Amniotic stem cell (primary cell): Measurements from ENCODE around the gene CNGA3.
A peak's percentile ranks its signal among the peaks of the same experiment; 100 is the strongest.

Experiments
- DNase-seq: peaks from one replicate; lab custom pipeline; 2025; lab: John Stamatoyannopoulos, UW

Gene CNGA3

GRCh38 chr2:98378196-98378595 is 31.9 kb downstream of the CNGA3 start:
- no peak for DNase-seq

GRCh38 chr2:98378901-98379300 is 32.6 kb downstream of the CNGA3 start:
- no peak for DNase-seq

DNA sequence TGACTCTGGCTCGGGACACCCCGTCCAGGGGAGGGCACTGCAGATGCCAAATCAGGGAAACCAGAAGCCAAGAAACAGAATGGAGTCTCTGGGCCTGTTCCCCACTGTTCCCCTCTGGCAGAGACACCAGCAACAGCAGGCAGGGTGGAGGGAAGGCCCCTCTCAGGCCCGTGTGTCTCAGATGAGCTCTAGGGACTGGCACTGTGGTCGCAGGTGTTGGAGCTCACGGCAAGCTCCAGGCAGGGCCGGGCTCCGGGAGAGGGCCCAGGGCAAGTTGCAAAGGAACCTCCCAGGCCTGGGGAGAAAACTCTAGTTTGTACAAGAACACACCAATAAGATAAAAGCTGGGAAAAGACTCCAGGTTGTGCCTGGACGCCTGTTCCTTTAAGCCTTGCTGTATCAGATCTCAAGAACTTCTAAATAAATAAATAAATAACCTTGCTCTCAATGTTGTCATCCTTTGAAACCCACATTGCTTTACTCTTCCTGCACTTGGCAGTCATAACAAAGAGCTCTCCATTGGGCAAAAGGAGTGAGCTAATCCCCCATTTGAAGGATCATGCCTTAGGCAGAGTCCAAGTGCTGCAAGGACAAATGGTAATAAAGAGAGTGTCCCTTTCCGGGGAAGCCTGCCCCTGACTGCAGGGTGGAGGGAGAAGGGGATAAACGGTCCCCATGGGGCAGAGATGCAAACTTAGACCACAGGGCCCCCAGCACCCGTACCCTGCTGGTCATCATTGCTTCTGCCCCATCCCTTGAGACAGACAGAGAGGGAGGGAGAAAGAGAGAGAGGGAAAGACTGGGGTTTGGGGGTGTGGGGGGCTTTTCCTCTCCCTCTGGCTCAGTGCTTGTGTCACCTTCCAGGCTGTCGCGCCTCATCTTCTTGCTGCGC is 33.3 kb downstream of the CNGA3 start:
- no peak for DNase-seq

- DNase-seq: no peak
Measured at GRCh38 chr2:98380203-98380535, 33.9 kb downstream of the CNGA3 start.

DNA sequence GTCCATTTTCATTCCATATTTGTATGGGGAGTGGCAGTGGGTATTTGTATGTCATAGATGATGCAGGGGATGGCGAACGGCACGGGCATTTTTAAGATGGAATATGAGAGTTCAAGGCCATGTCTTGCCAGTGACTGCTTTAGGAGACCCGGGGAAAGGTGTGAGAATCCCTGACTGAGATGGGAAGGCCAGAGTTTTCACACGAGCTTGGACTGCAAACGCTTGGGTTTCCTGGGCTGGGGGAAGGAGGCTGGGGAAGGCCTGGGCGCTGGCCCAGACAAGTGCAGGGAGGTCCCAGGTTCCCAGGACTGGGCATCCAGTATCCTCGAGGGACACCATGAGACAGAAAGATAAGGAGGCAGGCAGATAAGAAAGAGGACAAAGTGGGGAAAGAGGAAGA is 35.2 kb downstream of the CNGA3 start:
- DNase-seq: no peak

DNA sequence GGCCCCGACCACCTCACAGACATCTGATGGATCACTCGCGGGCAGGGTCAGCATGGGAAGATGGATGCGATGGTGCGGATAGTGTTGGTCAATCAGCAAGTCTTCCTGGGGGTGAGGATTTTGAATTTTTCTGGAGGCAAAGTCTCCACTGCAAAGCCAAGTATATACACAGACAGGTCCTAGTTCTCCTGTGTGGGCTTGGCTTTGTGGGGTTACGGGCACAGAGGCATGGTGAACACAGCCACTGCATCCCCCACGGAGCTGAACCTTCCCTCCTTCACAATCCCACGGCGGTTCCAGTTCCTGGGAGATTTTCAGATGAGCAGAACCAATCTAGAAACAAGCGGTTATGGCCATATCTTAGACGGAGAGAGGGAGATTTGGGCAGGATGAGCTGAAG is 35.8 kb downstream of the CNGA3 start:
- no peak for DNase-seq

DNA sequence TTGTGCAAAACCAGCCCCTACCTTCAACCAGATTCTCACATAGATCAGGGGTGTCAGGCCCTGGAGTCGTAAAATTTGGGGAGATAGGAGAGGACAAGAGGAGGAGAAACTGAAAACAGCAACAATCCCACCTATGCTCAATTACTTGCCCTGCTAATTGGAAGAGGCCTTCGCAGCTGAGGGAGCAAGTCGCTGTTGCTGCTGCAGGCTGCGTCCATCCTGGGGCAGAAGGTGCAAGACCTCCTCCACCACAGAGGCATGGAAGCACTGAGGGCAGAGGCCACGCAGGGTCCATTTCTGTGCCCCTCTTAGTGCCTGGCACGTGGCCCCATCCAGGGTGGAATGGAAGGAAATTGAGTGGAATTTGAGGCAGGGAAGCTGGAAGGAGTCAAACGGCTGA is 36.5 kb downstream of the CNGA3 start:
- DNase-seq: no peak

- DNase-seq: no peak
Measured at GRCh38 chr2:98383166-98383565, 36.9 kb downstream of the CNGA3 start.

DNA sequence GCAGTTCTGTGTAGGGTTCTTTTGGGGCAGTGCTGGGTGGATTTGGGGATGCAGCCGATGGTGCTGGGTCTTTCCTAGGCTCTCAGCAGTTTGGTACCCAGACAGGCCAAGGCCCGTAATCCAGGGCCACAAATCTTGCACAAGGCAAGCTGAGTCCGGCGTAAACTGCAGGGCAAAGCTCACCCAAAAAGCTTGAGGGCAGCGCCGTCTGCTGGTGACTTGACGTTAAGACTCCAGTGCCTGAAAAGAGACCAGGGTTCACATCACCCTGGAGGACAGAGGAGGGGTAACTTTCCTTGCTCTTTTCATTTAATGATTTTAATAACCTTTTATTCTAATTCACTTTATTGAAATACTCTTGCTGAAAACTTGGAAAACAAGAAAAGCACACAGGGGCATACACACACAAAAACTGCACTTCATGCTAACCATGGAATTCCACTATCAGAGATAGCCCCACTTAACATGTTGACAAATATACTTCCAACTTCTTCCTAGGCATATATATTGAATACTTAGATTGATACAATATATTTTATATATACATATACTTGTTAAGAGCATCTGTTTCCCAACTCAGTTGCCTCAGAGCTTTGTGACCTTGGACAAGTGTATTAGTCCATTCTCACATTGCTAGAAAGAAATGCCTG is 38.9 kb downstream of the CNGA3 start:
- DNase-seq: peak; percentile 13

- DNase-seq: no peak
Measured at GRCh38 chr2:98387478-98387877, 41.2 kb downstream of the CNGA3 start.

- no peak for DNase-seq
Measured at GRCh38 chr2:98388081-98388480, 41.8 kb downstream of the CNGA3 start.

- no peak for DNase-seq
Measured at GRCh38 chr2:98388601-98389250, 42.5 kb downstream of the CNGA3 start.

DNA sequence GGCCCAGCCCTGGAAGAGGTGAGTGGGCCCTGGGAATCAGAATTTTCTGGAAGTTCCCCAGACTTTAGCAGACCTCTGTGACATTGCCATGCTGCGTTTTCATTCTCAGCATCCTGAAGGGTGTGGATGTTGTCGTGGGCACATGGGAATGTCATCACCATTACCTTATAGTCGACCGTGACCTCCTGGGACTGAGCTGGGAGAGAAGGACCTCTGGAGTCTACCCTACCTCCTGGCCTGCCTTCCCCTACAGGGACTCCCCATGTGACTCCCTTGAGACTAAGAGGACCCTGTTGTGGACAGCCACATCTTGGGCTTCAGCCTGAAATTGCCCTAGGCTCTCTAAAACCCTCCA is 43.0 kb downstream of the CNGA3 start:
- no peak for DNase-seq

GRCh38 chr2:98390571-98391476 is 44.6 kb downstream of the CNGA3 start:
- DNase-seq: no peak

GRCh38 chr2:98391581-98392270 is 45.5 kb downstream of the CNGA3 start:
- no peak for DNase-seq

- DNase-seq: no peak
Measured at GRCh38 chr2:98393354-98393753, 47.1 kb downstream of the CNGA3 start.

GRCh38 chr2:98394595-98395153 is 48.4 kb downstream of the CNGA3 start:
- DNase-seq: no peak

DNA sequence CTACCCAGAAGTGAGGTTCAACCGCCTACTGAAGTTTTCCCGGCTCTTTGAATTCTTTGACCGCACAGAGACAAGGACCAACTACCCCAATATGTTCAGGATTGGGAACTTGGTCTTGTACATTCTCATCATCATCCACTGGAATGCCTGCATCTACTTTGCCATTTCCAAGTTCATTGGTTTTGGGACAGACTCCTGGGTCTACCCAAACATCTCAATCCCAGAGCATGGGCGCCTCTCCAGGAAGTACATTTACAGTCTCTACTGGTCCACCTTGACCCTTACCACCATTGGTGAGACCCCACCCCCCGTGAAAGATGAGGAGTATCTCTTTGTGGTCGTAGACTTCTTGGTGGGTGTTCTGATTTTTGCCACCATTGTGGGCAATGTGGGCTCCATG is 49.7 kb downstream of the CNGA3 start:
- DNase-seq: no peak

DNA sequence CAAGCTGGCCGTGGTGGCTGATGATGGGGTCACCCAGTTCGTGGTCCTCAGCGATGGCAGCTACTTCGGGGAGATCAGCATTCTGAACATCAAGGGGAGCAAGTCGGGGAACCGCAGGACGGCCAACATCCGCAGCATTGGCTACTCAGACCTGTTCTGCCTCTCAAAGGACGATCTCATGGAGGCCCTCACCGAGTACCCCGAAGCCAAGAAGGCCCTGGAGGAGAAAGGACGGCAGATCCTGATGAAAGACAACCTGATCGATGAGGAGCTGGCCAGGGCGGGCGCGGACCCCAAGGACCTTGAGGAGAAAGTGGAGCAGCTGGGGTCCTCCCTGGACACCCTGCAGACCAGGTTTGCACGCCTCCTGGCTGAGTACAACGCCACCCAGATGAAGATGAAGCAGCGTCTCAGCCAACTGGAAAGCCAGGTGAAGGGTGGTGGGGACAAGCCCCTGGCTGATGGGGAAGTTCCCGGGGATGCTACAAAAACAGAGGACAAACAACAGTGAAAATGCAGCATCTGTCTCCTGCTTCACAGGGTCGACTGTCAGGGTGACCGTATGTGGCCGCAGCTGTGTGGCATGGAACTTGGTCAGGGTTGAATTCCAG is 50.6 kb downstream of the CNGA3 start:
- DNase-seq: no peak

DNA sequence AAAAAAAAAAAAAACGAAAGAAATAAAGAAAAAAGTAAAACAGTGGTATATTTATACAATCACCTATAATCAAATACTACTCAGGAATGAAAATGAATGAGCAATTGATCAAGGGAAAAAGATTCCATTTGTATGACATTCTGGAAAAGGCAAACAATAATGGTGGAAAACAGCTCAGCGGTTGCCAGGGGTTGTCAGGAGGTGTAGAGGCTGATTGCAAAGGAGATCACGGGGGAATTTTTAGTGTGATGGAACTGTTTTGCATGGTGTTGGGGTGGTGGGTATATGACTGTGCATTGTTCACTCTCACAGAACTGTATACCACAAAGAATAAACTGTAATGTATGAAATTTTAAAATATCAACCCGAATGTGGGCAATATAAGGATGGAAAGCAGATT is 52.9 kb downstream of the CNGA3 start:
- DNase-seq: no peak

DNA sequence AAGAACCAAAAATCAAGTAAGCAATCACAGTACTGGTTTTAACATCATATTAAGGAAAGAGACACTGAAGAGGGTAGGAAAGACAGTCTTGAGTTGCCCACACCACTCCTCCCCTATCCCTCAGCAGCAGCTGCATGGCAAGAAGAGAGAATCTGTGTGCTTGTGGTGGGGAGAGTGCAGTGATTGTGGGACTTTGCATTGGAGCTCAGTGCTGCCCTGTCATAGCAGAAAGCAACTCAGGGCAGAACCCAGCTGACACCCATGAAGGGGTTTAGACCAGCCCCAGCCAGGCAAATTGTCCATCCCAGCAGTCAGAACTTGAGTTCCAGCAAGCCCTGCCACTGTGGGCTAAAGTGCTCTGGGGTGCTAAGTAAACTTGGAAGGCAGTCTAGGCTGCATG is 57.6 kb downstream of the CNGA3 start:
- no peak for DNase-seq
